CD4-positive, alpha-beta T cell treated with Interleukin-21 for 1 hour (primary cell): ENCODE results near the gene DDX23.
A peak's percentile ranks its signal among the peaks of the same experiment; 100 is the strongest.
"Not testable (repeated sequence)": the region's sequence is repeated elsewhere in the genome, so short reads cannot be mapped to it uniquely, and the experiment has no call there.

ENCODE experiments used
- DNase-seq: peaks from one replicate; pipeline ENCODE4 v3.0.0-alpha.2; 2020

DDX23 gene

GRCh38 chr12:48851883-48852733, at the start of gene DDX23:
DDX23 (minus strand) TSS chr12:48852163; CDS start chr12:48845782, 6,381 bp downstream.
- DNase-seq = peak; percentile 96

- DNase-seq = no peak
These were observed 49.3 kb upstream of the DDX23 start for GRCh38 chr12:48901278-48901677.

- DNase-seq = no peak
These were observed 47.7 kb upstream of the DDX23 start for GRCh38 chr12:48899651-48900050.

DNA sequence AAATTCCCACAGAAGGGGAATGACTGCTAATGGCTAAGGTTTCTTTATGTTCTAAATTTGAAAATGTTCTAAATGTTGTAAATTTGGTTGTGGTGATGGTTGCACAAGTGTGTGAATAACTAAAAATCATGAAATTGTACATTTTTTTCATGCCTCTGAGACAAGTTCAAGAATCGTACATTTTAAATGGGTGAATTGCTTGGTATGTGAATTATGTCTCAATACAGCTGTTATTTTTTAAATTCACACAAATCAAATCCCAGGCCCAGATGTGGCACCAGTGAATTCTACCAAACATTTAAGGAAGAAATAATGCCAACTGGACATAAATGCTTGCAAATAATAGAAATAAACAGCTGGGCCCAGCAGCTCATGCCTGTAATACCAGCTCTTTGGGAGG, 42.3 kb upstream of the DDX23 start:
- no peak for DNase-seq

DNA sequence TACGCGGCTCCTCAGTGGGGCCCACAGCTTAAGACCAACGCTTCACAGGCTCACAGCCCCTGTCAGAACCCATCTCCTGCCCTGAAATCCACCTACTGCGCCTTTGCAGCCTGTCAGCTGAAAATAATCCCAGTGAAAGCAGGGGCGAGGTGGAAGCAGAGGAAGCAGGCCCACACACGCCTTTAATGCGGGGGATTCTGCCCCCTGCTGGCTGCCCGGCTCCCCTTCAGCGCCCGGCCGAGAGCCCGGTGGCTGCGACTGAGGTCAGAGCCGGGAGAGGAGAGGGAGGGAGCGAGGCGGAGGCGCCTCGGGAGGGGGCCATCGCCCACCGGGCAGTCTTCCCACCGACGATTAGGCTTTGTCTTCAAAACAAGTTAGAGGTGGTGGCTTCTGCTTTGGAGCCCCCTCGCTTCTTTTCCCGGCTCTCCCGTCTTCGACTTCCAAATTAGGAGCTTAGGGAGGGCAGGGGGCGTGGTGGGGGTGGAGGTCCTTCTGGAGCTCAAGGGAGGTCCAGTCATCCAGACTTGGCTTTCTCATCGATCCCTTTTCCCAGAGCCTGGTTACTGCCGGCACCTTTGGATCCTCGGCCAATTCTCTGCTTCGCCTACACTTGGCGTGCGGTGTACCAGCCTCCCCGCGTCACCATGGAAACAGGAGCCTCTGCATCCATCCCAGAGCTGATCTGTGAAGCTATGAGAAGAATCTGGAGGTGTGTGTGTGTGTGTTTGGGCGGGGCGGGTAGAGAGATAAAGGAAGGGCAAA, 38.9 kb upstream of the DDX23 start:
- DNase-seq = peak; percentile 76

GRCh38 chr12:48889679-48890078, 37.7 kb upstream of the DDX23 start:
- DNase-seq = no peak

DNA sequence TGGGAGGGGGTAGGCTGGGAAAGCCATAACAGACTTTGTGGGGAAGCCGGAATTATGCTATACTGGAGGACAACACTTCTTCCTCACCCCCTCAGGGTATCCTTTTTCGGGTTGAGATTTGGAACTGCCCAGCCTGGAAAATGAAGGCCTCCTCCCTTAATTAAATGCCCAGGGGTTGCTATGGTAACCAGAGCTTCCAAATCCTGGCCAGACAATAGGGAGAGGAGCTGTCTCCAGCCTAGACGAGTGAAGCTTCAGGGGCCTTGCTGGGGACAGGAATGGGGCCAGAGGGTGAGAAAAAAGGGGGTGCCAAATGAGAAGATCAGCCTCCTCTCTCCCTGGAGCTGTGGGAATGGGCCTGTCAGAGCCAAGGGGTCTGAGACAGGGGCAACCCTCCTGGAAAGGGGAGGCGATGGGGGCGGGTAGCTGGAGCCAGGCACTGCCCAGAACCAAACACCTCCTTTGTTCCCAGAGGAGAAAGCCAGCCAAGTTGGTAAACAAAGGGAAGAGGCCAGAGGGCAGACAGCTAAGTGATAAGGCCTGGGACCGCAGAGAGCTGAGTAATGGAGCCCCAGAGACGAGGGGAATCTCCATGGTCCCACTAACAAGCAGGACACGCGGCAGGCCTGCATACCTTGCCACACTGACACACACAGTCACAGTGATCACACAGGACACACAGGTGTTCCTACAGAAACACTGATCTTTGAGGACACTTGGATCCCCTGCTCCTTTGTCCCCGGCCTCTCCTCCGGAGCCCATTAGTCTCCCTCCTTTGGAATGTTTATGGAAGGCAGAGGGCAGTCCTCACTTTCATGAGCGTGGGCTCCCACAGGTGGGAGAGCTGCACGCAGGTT, 31.6 kb upstream of the DDX23 start:
- DNase-seq = no peak

GRCh38 chr12:48882972-48883304, 31.0 kb upstream of the DDX23 start:
- no peak for DNase-seq

DNA sequence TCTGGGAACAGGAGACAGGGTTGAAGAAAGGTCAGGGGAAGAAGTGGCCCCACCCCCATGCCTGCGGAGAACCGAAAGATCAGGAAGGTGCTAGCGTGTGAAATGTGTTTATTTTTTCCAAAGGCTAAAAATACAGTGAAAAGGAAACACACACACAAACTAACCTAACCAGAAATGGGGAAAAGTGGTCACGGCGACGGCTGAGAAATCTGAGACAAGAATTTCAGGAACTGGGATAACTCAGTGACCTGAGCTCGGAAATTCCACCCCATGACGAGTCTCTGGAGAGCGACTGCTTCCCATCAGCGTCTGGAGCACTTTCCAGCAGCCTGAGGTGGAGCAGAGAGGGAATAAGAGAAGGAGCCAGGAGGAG, 30.3 kb upstream of the DDX23 start:
- no peak for DNase-seq

GRCh38 chr12:48881686-48882314, 29.8 kb upstream of the DDX23 start:
- no peak for DNase-seq

DNA sequence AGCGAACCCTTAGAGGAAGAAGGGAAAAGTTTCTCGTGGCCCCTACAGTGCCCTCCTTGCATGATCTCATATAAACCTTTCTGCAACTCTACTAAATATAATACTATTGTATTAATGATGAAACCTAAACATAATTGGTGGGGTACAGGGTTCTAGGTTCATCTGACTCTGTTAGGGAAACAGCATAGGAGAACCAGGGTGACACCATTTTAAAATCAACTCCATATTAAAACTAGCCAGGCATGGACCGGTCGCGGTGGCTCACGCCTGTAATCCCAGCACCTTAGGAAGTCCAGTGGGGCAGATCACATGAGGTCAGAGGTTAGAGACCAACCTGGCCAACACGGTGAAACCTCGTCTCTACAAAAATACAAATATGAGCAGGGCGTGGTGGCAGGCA, 28.7 kb upstream of the DDX23 start:
- no peak for DNase-seq

DNA sequence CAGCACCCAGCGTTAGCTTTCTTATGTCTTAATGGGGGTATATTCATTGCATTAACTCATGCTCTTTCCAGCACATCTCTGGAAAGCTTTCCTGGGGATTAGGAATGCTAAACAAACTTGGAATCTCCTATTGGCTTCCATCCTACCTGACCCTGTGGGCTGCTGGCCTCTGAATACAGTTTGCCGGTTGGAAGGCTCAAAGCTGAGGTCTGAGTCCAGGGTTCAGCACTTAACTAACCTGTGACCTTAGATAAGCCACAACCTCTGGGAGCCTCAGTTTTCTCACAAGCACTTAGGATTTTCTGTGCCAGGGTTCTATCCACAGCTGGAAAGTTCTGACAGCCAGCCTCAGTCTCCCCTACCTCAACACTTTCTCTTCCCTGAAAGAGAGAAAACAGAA, 26.6 kb upstream of the DDX23 start:
- DNase-seq = no peak

DNA sequence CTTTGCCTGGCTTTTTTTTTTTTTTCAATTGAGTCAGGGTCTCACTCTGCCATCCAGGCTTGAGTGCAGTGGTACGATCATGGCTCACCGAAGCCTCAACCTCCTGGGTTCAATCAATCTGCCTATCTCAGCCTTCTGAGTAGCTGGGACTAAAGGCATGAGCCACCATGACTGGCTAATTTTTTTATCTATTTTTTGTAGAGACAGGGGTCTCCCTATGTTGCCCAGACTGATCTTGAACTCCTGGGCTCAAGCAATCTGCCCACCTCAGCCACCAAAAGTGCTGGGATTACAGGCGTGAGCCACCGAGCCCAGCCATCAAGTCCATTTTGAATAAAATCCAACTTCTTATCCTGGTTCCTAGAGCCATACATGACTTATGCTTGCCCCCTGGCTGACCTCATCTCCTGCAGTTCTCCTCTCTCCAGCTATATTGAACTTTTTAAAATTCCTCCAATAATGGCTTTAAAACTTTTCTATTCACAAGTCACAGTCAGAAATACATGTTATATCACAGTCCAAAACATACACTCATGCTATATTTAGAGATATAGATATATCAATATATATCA, 24.1 kb upstream of the DDX23 start:
- DNase-seq = no peak

DNA sequence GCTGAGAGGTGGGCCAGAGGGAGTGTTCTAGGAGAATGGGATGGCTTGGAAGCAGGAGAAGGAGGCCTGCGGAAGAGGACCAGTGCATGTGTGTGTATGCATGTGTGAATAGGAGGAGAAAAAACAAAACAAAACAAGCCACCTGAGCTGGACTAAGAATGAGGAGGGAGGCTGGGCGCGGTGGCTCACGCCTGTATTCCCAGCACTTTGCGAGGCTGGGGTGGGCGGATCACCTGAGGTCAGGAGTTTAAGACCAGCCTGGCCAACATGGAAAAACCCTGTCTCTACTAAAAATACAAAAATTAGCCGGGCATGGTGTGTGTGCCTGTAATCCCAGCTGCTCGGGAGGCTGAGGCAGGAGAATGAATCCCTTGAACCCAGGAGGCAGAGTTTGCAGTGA, 21.6 kb upstream of the DDX23 start:
- not testable (repeated sequence) for DNase-seq

- no peak for DNase-seq
These were observed 21.1 kb upstream of the DDX23 start for GRCh38 chr12:48873096-48873495.

- DNase-seq = no peak
These were observed 17.2 kb upstream of the DDX23 start for GRCh38 chr12:48869191-48869590.

DNA sequence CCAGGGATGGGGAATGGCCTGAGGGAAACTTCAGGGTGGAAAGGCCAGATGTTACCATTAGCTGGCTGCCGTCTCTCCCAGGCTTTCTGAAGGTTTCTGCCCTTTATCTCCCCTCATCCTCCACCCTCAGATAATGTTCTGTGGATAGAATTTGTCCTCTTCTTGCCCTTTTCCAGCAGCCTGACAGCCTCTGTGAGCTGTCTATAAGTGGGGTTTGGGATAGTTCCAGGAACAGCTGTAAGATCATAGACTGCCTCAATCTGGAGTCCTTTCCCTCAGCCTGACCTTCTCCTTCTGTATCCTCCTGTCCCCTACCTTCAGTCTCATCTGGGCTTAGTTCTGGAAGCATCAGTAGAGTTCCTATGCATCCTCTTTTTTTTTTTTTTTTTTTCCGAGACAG, 16.5 kb upstream of the DDX23 start:
- no peak for DNase-seq

DNA sequence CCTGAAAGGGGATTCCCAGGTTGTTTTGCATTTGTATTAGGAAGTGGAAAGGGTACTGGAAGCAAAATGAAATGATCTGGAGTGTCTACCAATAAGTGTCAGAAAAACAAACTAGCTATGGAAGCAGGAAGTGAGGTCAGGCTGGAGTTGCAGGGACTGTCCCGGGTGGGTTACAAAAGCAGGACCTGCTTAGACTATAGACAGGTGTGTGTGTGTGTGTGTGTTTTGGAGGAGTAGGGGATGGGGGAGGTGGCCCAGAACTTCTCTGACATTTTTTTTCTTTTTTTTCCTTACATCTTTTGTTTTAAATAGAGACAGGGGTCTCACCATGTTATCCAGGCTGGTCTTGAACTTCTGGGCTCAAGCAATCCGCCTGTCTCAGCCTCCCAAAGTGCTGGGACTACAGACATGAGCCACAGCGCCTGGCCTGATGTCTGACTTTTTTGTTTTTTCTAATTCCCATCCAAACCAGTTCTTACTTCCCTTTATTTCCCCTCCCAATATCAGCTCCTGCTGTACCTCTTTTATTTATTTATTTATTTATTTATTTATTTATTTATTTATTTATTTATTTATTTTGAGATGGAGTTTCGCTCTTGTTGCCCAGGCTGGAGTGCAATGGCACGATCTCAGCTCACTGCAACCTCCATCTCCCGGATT, 14.2 kb upstream of the DDX23 start:
- no peak for DNase-seq

GRCh38 chr12:48865281-48866051, 13.5 kb upstream of the DDX23 start, which contains the start of gene RND1:
RND1 (minus strand) TSS chr12:48865870; CDS start chr12:48865767, 103 bp downstream.
- DNase-seq = peak; percentile 93

DNA sequence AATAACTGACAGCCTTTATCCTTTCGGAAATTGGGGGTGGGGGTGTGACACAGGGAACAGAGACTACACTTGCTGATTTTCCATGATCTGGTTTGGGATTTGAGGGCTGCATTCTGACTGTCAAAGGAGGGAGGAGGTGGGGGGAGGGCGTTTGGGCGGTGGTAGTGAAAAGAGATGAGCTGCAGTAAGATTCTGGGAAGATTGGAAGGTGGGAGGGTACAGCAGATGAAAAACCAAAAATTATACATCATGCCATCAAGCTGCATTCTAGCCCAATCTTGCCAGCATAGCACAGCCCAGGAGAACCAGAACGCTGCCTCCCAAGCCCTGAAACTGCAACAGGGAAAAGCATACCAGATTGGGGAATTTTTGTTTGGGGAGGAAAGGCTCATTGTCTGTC, 11.3 kb upstream of the DDX23 start:
- no peak for DNase-seq

DNA sequence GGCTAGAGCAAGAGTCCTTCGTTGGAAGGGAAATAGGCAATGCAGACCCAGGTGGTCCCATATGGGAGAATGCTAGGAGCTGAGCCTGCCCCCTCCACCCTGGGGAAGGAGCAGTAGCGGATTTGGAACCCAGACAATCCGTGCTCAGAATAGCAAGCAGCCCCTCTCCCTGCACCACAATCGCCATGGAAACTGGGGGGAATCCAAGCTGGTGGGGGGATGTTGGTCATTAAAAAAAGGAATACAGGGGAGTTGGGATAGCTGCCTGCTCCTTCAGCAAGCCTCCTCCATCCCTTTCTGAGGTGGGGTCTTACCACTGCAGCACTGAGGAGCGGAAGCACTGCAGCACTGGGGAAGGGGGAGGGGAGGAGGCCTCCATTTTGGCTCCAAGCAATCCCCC, 10.8 kb upstream of the DDX23 start:
- DNase-seq = no peak
